Astrocyte (in vitro differentiated cells and primary cell): ENCODE results near the gene CMTM7.

ENCODE experiments used
- CTCF ChIP-seq: IDR thresholded peaks from 2 replicates; pipeline ENCODE4 v1.5.1; 2011; ENCODE audit warnings: low read depth, mild to moderate bottlenecking, inconsistent platforms, low read length, moderate library complexity; ENCODE audit not compliant: insufficient read depth
- EZH2 ChIP-seq: IDR thresholded peaks from 2 replicates; pipeline ENCODE4 v1.6.1; 2012; ENCODE audit warnings: mild to moderate bottlenecking, low read length, inconsistent platforms; ENCODE audit not compliant: insufficient read depth

- TF ChIP-seq CTCF = peak; percentile 69
- no peak for TF ChIP-seq EZH2
These were observed 16.7 kb upstream of the CMTM7 start for GRCh38 chr3:32374788-32375595.
